Tibial nerve (tissue), 4 donors: ENCODE measurements around the gene SERPINC1.

Source experiments
- EP300 ChIP-seq, 2 donors: sonication (generic); formaldehyde crosslinking; IDR thresholded peaks; one replicate each; pipeline ENCODE4 v1.6.1; 2017; ENCODE audit warnings: antibody characterized with exemption in 2 of 2, mild to moderate bottlenecking in 1 of 2
- POLR2A ChIP-seq, 2 donors: fragments of 450-650 bp; IDR thresholded peaks; one replicate each; pipeline ENCODE4 v1.6.1; 2017; ENCODE audit warnings: antibody characterized with exemption in 2 of 2, mild to moderate bottlenecking in 2 of 2, moderate library complexity in 2 of 2
- TF ChIP-seq, protein P1 (sequence below), 5 experiments: fragments of 200-600 bp in 3 of 5; fragments of 450-650 bp in 2 of 5; sonication (generic) in 3 of 5; IDR thresholded peaks; one replicate each; pipeline ENCODE4 v1.5.1; 2016 to 2019; ENCODE audit warnings: antibody characterized with exemption in 5 of 5, mild to moderate bottlenecking in 3 of 5, moderate library complexity in 2 of 5

DNA sequence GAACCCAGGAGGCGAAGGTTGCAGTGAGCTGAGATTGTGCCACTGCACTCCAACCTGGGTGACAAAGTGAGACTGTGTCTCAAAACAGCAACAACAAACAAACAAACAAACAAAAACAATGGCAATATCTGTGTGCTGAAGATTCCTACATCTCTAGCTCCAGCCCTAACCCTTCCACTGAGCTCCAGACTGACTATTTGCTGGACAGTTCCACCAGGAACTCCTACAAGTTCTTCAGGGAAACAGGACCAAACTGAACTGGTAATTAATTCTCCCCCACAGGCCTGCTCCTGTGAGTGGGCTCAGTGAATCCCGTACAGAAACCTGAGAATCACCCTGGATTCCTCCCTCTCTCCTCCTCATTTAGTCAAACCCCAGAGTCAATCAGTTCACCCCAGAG is 1.5 kb downstream of the SERPINC1 start:
- TF ChIP-seq EP300 (IDR thresholded peaks at IDR 0.05) (no peak), POLR2A (IDR thresholded peaks at IDR 0.05) (no peak)
- TF ChIP-seq, protein P1, sequence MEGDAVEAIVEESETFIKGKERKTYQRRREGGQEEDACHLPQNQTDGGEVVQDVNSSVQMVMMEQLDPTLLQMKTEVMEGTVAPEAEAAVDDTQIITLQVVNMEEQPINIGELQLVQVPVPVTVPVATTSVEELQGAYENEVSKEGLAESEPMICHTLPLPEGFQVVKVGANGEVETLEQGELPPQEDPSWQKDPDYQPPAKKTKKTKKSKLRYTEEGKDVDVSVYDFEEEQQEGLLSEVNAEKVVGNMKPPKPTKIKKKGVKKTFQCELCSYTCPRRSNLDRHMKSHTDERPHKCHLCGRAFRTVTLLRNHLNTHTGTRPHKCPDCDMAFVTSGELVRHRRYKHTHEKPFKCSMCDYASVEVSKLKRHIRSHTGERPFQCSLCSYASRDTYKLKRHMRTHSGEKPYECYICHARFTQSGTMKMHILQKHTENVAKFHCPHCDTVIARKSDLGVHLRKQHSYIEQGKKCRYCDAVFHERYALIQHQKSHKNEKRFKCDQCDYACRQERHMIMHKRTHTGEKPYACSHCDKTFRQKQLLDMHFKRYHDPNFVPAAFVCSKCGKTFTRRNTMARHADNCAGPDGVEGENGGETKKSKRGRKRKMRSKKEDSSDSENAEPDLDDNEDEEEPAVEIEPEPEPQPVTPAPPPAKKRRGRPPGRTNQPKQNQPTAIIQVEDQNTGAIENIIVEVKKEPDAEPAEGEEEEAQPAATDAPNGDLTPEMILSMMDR (IDR thresholded peaks at IDR 0.05), result no peak
